M059J (cell line): ENCODE measurements around the gene DCLK2. TPM values are rescaled to one million over a fixed set of nuclear protein-coding genes. Genes with fewer than 3 reads are reported as not detected.

Source experiments
- DNase-seq: peaks from one replicate; pipeline ENCODE4 v3.0.0-alpha.2; 2012; ENCODE audit warnings: low read depth
- total RNA-seq: library from RNA; depleted of rRNA; stranded (reverse); fragments of >200 nt; shearing (Covaris generic); gene quantifications from 2 replicates; pipeline ENCODE4 v1.2.3, GENCODE V29; 2014

DCLK2 gene
- total RNA-seq, 1 experiment from 2014 or later: 18.2 TPM

GRCh38 chr4:150207871-150208270 is 129.6 kb downstream of the DCLK2 start:
- DNase-seq: no peak

- DNase-seq: peak; percentile 66
These were observed 131.0 kb downstream of the DCLK2 start for GRCh38 chr4:150209140-150209829.

- DNase-seq: no peak
These were observed 132.8 kb downstream of the DCLK2 start for GRCh38 chr4:150211016-150211415.

- DNase-seq: no peak
These were observed 133.7 kb downstream of the DCLK2 start for GRCh38 chr4:150211799-150212445.

GRCh38 chr4:150212485-150212884 is 134.2 kb downstream of the DCLK2 start:
- no peak for DNase-seq

- no peak for DNase-seq
These were observed 134.7 kb downstream of the DCLK2 start for GRCh38 chr4:150212927-150213326.

- no peak for DNase-seq
These were observed 137.4 kb downstream of the DCLK2 start for GRCh38 chr4:150215601-150216000.

GRCh38 chr4:150216726-150217125 is 138.5 kb downstream of the DCLK2 start:
- DNase-seq: no peak

- DNase-seq: peak; percentile 80
These were observed 138.9 kb downstream of the DCLK2 start for GRCh38 chr4:150217192-150217591.

- DNase-seq: no peak
These were observed 139.6 kb downstream of the DCLK2 start for GRCh38 chr4:150217808-150218207.

- no peak for DNase-seq
These were observed 140.2 kb downstream of the DCLK2 start for GRCh38 chr4:150218447-150218846.

- DNase-seq: no peak
These were observed 141.6 kb downstream of the DCLK2 start for GRCh38 chr4:150219841-150220240.

GRCh38 chr4:150224896-150225591 is 146.8 kb downstream of the DCLK2 start:
- peak; percentile 92 for DNase-seq

GRCh38 chr4:150229520-150229919 is 151.3 kb downstream of the DCLK2 start:
- peak; percentile 77 for DNase-seq

GRCh38 chr4:150230561-150230960 is 152.3 kb downstream of the DCLK2 start:
- DNase-seq: no peak

- DNase-seq: no peak
These were observed 153.0 kb downstream of the DCLK2 start for GRCh38 chr4:150231107-150231770.

- no peak for DNase-seq
These were observed 153.8 kb downstream of the DCLK2 start for GRCh38 chr4:150232029-150232428.

GRCh38 chr4:150234246-150234645 is 156.0 kb downstream of the DCLK2 start:
- peak; percentile 60 for DNase-seq

GRCh38 chr4:150235317-150235716 is 157.1 kb downstream of the DCLK2 start:
- no peak for DNase-seq

GRCh38 chr4:150235808-150236271 is 157.6 kb downstream of the DCLK2 start:
- peak; percentile 66 for DNase-seq

GRCh38 chr4:150236626-150237025 is 158.4 kb downstream of the DCLK2 start:
- peak; percentile 61 for DNase-seq
